SHP77 treated with DMSO at 0.1 percent for 48 hours (cell line): Measurements from ENCODE around the gene ZNF593OS.

ENCODE experiments used
- DNase-seq: peaks from one replicate; lab custom pipeline; 2025; lab: John Stamatoyannopoulos, UW

ZNF593OS gene

DNA sequence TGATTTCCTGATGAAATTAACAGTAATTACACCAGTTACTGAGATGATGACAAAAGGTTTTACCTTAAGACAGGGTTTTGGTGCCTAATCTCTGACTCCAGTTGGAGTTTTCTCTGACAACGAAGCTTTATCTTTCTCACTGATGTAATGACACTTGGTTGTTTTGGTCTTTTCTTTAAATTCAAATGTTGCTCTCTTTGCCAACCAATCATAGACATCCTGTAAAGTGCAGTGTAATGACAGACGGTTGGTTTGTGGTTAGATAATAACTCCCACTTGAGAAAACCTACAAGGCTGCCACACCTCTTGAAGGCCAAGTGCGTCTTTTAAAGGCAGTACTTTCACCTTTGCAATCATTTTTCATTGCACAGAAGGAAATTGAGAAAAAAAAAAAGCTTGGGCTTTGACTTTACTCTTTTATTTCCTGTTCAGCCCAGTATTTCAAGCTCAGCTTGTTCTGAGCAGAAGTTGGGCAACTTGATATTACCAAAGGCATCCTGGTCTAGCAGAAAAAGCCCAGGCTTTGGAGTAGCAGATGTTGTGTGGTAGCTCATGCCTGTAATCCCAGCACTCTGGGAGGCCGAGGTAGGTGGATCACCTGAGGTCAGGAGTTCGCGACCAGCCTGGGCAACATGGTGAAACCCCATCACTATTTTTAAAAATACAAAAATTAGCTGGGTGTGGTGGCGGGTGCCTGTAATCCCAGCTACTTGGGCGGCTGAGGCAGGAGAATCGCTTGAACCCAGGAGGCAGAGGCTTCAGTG is 45.1 kb downstream of the ZNF593OS start:
- no peak for DNase-seq

GRCh38 chr1:26125946-26126320 is 45.7 kb downstream of the ZNF593OS start:
- DNase-seq, result no peak

DNA sequence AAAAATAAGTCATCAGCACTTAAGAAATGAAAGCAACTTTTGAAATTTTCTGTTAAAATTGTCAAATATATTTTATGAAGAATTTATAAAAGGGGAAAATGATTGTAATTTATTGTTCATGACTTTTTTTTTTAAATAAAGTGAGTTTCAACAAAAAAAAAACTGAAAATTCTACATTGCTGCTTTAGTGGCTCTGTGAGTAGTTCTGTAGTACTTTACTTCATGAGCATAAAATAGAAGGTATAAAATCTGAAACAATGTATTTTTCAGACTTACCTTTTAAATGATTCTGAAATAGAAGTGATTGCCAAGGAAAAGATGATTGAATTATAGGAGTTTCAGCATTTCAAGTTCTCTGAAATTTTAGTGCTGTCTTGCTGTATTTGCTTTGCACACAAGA is 46.2 kb downstream of the ZNF593OS start:
- no peak for DNase-seq

- DNase-seq, result no peak
Measured at GRCh38 chr1:26124418-26125331, 47.0 kb downstream of the ZNF593OS start.

GRCh38 chr1:26122988-26123973 is 48.4 kb downstream of the ZNF593OS start:
- DNase-seq, result no peak

DNA sequence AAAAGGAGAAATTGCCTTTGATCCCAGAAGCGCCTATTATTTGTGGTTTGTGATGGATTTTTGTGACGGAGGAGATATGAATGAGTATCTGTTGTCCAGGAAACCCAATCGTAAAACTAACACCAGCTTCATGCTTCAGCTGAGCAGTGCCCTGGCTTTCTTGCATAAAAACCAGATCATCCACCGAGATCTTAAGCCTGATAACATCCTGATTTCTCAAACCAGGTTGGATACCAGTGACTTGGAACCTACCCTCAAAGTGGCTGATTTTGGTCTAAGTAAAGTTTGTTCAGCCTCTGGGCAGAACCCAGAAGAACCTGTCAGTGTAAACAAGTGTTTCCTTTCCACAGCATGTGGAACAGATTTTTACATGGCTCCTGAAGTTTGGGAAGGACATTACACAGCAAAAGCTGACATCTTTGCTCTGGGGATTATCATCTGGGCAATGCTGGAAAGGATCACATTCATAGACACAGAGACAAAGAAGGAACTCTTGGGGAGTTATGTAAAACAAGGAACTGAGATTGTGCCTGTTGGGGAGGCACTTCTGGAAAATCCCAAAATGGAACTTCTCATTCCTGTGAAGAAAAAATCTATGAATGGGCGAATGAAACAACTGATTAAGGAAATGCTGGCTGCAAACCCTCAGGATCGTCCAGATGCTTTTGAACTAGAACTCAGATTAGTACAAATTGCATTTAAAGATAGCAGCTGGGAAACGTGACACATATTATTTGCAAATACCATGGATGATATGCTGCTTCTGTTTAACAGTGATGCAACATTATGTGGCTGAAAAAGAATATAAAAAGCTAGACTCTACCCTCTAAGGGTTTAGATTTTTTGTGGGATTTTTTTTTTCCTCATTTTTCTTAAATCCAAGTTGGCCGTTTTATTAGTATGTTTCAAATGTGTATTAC is 49.5 kb downstream of the ZNF593OS start:
- no peak for DNase-seq

DNA sequence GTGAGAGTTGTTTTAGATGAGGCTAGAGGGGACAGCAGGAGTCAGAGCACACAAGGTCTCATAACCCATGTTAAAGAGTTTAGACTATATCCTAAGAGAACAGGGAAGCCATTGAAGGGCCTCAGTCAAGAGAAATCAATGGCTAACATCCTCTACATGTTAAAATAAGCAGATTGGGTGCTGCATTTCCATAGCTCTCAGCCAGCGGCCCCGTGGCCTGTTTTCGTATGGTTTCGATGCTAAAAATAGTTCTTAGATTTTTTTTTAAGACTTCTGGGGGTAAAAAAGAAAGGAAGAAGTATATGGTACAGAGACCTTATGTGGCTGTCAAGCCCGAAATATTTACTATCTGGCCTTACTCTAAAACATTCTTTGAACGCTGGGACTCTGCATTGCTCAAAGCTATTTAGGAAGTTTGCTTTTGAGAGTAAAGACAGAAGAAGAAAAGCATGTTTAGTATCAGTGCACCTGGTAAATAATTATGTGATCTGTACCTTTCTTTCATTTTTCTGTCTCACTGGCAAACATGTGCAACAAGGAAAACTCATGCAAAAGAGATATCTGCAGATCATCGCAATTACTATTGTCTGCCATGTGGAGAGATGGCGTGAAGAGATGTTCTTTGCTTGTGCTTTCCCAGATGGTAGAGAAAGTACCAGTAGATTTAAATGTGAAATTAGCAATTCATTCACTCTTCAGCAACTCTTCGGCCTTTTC is 51.6 kb downstream of the ZNF593OS start:
- DNase-seq, result no peak
